Thyroid gland (tissue), 4 donors: Measurements from ENCODE around the gene SGPL1.

Experiments
- CTCF ChIP-seq, 6 experiments: fragments of 200-600 bp in 3 of 6; fragments of 450-650 bp in 3 of 6; sonication (generic) in 3 of 6; IDR thresholded peaks; one replicate each; pipeline ENCODE4 v1.5.1; 2016 to 2019; ENCODE audit warnings: antibody characterized with exemption in 6 of 6, mild to moderate bottlenecking in 2 of 6, inconsistent platforms in 1 of 6, moderate library complexity in 1 of 6
- POLR2A ChIP-seq, 2 donors: fragments of 450-650 bp; IDR thresholded peaks; one replicate each; pipeline ENCODE4 v1.6.1; 2017; ENCODE audit warnings: antibody characterized with exemption in 2 of 2, mild to moderate bottlenecking in 2 of 2, moderate library complexity in 1 of 2

- TF ChIP-seq CTCF (IDR thresholded peaks at IDR 0.05) (no peak), POLR2A (IDR thresholded peaks at IDR 0.05) (no peak)
Observed at GRCh38 chr10:70832221-70832620, 16.5 kb downstream of the SGPL1 start.
